Uterine smooth muscle cell (primary cell): ENCODE results near the gene HNRNPH3. TPM values are rescaled to one million over a fixed set of nuclear protein-coding genes. Genes with fewer than 3 reads are reported as not detected.

Source experiments
- total RNA-seq: library from RNA; depleted of rRNA; stranded (reverse); fragments of >200 nt; gene quantifications from 2 replicates; pipeline ENCODE4 v1.2.3, GENCODE V29; 2014

The HNRNPH3 gene
- total RNA-seq = 27.0 and 46.7 TPM in 2 replicates

GRCh38 chr10:68331455-68332258, at the start of gene HNRNPH3:
Gene HNRNPH3, plus strand, starts transcription at chr10:68332064. Its CDS starts 5,158 bp downstream, at chr10:68337222.

DNA sequence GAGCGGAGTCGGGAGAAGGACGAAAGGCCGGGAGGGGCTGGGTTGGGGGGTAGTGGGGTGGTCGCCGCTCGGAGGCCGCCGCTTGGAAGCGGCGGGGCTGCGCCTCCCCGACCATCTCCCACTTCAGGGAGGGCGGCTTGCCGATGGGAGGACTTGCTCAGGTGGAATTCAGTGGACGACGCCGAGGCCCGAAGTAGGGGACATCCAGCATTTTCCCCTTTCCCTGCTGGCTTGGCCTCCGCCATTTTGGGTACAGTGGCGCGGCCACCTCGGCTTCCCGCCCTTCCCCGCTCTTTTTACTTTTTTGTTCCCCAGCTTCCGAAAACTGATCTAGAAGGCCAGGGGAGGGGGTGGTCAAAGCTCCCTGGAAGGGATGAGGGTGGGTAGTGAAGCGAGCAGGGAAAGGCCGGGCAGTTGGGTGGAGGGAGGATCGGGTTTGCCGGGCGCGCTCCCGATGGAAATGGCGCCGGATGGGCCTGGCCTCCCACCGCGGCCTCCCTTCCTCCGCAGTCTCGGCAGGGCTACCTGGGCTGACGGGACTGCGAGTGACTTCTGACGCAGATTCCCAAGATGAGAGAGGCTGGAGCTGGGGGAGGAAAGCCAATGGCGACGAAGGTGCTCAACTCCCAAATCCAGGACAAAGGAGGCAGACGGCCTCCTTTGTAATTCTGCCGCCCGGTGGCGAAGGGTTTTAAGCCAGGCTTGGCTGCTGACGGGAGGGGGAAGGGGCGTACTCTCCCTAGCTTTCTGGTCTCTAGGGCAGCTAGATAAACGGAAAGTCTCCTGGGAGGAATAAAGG, 594 bp downstream of the HNRNPH3 start, which contains the start of gene PBLD:
Gene PBLD (minus strand): TSS at position 670 of the 799 bp plus-strand sequence. CDS start 26,084 bp downstream, outside the sequence.

Other genes with a start within 250 kb of the HNRNPH3 start
- 0.25 and 0.55 TPM in 2 replicates for gene MYPN, start 222.6 kb upstream of the HNRNPH3 start, total RNA-seq
- gene ATOH7, start 100.0 kb upstream of the HNRNPH3 start, total RNA-seq = not detected in 2 replicates
- gene PBLD, start 864 bp downstream of the HNRNPH3 start, total RNA-seq = 3.0 and 3.7 TPM in 2 replicates
- gene RUFY2, start 75.2 kb downstream of the HNRNPH3 start, total RNA-seq = 21.1 and 29.3 TPM in 2 replicates
- 6.4 and 14.1 TPM in 2 replicates for gene DNA2, start 139.9 kb downstream of the HNRNPH3 start, total RNA-seq
- gene SLC25A16, start 195.5 kb downstream of the HNRNPH3 start, total RNA-seq = 16.7 and 35.1 TPM in 2 replicates
- 2.0 and 2.5 TPM in 2 replicates for gene TET1, start 228.3 kb downstream of the HNRNPH3 start, total RNA-seq